ENCODE measurements around the gene ADRB1.
A peak's percentile ranks its signal among the peaks of the same experiment; 100 is the strongest.

Gene ADRB1

DNA sequence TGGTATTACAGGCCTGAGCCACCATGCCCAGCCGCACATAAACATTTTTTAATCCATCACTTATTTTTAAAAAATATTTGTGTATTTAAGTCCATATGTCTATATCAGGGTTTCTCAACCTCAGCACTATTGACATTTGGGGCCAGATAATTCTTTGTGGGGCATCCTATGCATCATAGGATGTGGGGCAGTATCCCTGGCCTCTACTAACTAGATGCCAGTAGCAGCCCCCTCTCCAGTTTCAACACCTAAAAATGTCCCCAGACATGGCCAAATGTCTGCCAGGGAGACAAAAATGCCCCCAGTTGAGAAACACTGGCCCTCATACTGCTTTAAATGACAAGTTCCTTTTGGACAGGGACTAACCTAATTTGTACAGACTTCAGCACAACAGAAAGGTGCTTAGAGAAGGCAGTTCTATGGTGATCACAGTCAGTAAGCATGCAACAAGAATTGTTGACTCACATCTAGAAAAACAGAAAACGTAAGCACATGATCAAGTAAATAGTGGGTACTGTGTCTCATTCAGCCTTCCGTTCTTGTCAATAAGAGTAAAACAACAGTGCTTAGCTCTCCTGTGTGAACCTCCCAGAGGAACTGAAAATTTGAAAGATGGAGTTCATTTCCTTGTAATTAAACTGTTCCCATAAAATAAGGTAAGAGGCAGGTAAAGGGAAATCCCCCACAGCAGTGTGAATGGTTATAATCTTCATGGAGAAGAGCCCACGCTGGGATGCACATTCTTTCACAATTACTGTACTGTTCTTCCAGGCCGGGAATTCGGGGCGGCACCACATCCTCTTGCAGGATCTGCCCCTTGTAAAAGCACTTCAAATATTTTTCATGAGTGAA is 17.3 kb upstream of the ADRB1 start:
- peak; percentile 60 for DNase-seq (ENCODE audit: low read depth, low spot score)

DNA sequence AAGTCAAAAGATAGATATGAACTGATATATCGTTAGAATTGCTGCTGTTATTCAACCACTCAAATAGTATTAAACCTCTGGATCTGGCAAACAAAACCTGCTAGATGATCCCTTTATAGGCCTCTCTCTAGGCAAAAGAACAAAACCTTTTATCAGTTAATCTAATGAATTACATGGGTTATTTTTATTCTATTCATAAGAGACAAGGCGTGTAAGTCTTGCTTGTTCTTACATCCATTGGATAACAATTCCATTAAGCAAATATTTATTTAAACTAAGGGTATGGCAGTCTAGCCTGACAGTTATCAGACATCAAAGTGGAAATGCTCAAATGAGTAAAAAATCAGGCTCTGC is 16.6 kb upstream of the ADRB1 start:
- no peak for DNase-seq (ENCODE audit: low read depth, low spot score)

DNA sequence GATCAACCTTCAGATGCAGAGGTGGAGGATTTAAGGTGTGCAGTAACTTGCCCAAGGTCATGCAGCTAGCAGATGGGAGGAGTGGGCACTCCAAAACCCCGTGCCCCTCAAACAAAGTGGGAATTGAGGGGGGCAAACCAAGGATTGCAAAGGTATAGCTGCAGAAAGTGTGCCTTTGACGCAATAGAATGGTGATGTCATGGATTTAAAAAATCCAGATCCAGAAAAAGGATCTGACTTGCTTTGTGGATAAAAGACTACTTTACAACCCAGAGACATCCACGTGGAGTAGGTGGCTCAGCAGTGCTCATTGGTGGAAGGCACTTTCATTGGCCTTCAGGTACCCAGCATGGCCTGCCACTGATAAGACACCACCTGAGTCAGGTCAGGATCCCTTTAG is 15.7 kb upstream of the ADRB1 start:
- DNase-seq (ENCODE audit: low read depth, low spot score) = no peak

DNA sequence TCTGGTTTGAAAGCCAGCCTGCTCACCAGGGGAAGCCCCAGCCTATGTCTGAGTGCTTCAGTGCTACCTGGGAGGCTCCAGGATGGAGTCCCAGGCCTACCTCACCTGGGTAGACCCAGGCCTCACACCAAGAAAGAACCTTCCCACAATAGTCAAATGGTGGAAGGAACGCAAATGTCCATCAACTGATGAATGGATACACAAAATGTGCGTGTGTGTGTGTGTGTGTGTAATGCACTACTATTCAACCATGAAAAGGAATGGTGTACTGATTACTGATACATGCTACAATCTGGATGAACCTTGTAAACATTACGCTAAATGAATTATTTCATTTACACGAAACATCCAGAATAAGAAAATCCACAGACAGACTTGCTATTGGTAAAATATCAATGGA is 15.2 kb upstream of the ADRB1 start:
- DNase-seq (ENCODE audit: low read depth, low spot score) = no peak

DNA sequence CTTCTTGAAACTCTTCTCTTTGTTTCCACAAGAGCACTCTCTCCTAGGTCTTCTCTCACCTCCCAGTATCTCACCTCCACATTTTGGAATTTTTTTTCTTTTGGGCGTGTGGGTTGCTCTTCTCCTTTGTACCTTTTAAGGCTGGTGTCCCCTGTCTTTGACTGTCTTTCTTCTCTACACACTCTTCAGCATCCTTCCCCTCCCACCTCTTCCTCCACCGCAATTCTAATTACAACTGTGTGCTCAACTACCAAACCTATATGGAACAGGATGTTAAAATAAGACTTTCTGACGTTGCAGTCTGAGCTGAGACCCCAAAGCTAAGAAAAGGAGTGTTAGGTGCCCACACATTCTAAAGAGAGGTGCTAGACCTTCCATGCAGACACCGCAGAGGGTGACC is 14.0 kb upstream of the ADRB1 start:
- DNase-seq (ENCODE audit: low read depth, low spot score) = no peak

DNA sequence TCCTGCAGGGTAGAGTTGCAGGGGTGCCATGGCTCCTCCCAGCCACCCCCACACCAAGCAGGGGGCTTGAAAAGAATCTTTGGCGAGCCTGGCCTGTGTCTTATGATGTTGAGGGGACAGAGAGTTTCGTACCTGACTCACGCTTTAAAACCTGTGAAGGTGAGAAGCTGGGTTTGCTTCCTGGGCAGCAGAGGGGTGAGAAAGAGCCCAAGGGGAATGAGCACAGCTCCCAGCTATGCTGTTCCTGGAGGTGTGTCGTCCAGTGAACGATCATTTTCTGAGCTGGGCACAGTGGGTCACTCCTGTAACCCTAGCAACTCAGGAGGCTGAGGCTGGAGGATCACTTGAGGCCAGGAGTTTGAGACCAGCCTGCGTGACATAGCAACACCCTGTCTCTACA is 13.5 kb upstream of the ADRB1 start:
- no peak for DNase-seq (ENCODE audit: low read depth, low spot score)

DNA sequence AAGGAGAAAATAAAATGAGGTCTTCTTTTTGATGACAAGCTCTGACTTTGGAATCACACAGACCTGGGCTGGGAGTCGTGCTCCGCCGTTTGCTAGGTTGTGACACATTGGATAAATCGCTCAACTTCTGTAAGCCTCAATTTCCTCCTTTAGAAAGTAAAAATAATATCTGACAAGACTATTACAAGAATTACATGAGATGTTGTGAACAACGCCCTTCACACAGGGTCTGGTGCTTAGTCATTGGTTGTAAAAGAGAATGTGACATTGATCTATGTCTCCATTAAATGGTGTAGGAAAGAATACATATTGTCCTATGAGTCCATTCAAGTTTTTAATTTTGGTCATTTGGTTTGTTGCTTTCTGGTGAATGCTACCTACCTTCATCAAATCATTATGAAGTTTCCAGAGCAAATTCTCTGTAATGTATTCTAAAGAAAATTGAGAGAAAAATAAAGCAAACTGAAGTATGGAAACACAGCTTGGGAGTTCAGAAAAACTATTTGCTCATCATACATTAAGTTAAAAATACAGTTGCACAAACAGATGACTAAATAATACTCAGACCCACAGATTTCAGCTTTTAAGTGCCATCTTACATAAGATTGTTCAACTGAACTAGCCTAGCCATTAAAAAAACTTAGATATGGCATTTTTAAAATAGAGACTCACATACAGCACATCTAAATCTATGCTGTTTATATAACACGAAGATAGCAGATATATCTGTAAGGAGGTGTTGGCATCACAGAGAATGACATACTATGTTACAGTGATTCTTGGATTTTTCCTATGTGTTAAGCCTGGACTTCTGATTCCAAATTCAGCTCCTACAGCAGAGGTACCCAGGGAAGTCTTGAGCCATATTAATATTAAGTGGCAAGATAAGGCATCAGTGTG is 12.3 kb upstream of the ADRB1 start:
- no peak for DNase-seq (ENCODE audit: low read depth, low spot score)

DNA sequence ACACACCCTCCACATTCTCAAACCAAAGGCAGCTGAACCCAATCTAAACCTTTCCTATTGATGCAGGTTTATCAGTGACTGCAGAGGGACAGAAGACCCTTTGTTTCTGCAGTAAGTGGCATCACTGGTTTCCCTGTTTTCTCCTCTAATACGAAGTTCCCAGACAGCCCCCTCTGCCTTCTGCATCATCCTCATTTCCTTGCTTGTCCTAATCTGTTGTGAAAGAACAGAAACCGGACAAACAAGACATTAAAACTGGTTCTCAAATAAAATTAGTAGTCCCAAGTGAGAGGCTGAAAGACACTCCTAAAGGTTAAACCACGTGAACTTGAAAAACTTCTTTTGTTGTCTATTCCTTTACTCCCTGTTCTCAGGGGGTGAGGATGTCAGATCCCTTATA is 10.1 kb upstream of the ADRB1 start:
- DNase-seq (ENCODE audit: low read depth, low spot score) = no peak

DNA sequence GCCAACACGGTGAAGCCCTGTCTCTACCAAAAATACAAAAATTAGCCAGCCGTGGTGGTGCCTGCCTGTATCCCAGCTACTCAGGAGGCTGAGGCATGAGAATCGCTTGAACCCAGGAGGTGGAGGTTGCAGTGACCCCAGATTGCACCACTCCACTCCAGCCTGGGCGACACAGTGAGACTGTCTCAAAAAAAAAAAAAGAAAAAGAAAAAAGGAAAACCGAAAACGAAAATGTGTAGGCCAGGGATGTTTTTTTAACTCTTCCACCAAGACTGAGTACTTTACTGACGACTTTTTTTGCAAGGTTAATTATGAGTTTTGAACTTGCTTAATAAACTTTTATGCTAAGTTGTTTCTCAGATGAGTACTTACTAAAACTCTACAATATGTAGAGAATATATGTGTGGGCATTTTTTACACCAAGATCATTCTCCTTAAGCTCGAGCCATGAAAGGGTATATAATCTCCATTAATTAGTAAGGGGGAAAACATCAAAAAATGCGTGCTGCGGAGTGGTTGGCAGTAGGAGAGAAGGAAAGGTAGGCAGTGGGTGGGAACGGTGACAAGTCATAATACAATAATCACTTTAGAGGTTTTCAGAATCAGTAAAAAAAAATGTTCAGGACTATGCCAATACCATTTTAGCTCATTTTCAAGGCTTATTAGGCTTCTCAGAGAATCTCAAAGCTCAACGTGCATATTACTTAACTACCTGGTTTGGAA is 8.6 kb upstream of the ADRB1 start:
- no peak for DNase-seq (ENCODE audit: low read depth, low spot score)

DNA sequence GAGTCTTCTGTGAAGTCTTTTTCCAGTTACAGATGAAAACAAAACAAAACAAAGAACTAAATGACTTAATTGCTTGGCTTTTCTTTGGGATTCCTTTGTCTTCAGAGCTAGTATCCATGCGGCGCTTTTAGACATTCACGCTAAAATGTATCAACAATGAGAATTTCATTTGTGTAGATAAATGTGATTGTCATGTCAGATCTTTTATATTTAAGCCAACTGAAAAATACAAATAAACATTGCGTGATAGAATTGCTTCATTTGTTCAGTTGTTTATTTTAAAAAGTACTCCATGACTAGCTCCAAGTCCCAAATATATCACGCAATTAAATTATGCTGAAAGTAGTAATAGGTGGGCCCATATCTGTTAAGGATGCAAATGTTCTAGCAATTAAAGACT is 7.9 kb upstream of the ADRB1 start:
- DNase-seq (ENCODE audit: low read depth, low spot score) = no peak

DNA sequence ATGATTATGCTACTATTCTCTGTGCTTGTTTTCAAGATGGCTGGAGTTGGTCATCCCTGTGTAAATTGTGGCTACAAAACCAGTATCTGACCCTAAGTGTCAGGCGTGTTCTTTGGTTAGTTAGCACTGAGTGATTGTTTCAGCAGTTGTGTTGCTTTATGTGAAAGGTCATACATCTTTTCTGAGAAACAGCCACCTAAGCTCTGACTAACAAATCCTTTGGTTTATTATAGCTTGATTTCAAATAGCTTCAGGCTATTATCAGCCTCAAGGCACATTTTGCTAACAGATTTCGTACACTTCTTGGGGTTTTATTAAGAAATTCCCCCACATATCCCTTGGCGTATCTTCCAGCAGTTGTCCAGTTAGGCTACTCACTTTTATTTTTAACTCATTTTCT is 4.8 kb upstream of the ADRB1 start:
- no peak for DNase-seq (ENCODE audit: low read depth, low spot score)

DNA sequence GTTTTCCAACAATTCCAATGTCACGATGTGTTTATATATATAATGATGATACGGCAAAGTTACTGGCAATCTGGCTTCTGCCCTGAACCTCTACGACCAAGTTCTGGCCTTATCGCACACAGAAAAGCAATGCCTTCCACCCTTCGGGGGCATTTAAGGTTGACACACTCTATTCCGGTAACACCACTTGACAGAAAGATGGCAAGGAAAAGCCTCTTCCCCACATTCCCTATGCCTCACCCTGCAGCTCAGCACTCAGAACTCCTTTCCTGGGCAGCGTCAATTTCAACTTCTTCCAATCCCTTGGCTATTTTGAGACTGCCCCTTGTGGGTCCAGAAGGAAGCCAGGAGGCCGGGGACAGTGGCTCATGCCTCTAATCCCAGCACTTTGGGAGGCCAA is 2.5 kb upstream of the ADRB1 start:
- no peak for DNase-seq (ENCODE audit: low read depth, low spot score)

DNA sequence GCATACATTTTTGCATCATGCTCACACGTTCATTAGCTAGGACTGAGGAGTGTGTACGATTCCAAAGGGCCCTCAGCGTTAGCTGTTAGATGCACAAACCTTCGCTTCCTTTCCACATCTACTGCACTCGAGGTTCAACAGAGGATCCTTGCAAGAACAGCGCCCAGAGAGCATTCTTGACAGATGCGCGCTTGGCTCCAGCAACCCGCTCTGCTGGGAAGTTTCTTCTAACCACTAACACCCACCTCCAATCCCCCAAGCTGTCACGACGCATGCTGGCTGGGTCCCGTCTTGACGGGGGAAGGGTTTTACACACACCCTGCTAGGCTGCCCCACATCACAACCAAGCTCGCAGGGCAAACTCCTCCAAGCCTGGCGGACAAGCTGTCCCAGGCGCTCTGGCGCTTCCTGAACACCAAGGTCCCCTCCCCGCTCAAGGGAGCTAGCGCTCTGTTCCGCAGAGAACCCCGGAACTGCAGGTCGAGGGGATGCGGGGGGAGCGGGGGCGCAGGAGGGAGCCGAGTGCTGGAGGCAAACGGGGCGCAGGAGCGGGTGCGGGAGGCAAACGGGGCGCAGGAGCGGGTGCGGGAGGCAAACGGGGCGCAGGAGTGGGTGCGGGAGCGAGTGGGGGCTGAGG is 653 bp upstream of the ADRB1 start:
- DNase-seq (ENCODE audit: low read depth, low spot score) = no peak

DNA sequence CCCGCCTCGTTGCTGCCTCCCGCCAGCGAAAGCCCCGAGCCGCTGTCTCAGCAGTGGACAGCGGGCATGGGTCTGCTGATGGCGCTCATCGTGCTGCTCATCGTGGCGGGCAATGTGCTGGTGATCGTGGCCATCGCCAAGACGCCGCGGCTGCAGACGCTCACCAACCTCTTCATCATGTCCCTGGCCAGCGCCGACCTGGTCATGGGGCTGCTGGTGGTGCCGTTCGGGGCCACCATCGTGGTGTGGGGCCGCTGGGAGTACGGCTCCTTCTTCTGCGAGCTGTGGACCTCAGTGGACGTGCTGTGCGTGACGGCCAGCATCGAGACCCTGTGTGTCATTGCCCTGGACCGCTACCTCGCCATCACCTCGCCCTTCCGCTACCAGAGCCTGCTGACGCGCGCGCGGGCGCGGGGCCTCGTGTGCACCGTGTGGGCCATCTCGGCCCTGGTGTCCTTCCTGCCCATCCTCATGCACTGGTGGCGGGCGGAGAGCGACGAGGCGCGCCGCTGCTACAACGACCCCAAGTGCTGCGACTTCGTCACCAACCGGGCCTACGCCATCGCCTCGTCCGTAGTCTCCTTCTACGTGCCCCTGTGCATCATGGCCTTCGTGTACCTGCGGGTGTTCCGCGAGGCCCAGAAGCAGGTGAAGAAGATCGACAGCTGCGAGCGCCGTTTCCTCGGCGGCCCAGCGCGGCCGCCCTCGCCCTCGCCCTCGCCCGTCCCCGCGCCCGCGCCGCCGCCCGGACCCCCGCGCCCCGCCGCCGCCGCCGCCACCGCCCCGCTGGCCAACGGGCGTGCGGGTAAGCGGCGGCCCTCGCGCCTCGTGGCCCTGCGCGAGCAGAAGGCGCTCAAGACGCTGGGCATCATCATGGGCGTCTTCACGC is 825 bp downstream of the ADRB1 start:
- no peak for DNase-seq (ENCODE audit: low read depth, low spot score)

DNA sequence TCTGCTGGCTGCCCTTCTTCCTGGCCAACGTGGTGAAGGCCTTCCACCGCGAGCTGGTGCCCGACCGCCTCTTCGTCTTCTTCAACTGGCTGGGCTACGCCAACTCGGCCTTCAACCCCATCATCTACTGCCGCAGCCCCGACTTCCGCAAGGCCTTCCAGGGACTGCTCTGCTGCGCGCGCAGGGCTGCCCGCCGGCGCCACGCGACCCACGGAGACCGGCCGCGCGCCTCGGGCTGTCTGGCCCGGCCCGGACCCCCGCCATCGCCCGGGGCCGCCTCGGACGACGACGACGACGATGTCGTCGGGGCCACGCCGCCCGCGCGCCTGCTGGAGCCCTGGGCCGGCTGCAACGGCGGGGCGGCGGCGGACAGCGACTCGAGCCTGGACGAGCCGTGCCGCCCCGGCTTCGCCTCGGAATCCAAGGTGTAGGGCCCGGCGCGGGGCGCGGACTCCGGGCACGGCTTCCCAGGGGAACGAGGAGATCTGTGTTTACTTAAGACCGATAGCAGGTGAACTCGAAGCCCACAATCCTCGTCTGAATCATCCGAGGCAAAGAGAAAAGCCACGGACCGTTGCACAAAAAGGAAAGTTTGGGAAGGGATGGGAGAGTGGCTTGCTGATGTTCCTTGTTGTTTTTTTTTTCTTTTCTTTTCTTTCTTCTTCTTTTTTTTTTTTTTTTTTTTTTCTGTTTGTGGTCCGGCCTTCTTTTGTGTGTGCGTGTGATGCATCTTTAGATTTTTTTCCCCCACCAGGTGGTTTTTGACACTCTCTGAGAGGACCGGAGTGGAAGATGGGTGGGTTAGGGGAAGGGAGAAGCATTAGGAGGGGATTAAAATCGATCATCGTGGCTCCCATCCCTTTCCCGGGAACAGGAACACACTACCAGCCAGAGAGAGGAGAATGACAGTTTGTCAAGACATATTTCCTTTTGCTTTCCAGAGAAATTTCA is 1.7 kb downstream of the ADRB1 start:
- DNase-seq (ENCODE audit: low read depth, low spot score) = no peak

DNA sequence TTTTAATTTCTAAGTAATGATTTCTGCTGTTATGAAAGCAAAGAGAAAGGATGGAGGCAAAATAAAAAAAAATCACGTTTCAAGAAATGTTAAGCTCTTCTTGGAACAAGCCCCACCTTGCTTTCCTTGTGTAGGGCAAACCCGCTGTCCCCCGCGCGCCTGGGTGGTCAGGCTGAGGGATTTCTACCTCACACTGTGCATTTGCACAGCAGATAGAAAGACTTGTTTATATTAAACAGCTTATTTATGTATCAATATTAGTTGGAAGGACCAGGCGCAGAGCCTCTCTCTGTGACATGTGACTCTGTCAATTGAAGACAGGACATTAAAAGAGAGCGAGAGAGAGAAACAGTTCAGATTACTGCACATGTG is 2.4 kb downstream of the ADRB1 start:
- no peak for DNase-seq (ENCODE audit: low read depth, low spot score)

DNA sequence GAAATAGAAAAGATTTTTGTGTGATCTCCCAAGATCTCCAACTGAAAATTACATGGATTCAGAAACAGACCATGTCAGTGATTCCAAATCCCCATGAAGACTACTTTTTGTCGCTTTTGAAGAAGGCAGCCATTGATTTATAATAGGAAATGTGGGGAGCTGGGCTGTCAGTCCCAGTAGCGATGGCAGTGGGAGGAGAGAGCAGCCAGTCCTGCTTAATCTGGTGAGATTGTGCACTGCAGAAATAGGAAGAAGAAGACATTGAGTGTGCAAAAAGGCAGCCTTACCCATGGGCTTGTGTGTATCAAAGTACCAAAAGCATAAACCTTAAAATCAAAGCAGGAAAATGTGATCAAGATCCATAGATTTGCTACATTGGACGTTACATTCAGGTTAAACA is 4.8 kb downstream of the ADRB1 start:
- no peak for DNase-seq (ENCODE audit: low read depth, low spot score)

DNA sequence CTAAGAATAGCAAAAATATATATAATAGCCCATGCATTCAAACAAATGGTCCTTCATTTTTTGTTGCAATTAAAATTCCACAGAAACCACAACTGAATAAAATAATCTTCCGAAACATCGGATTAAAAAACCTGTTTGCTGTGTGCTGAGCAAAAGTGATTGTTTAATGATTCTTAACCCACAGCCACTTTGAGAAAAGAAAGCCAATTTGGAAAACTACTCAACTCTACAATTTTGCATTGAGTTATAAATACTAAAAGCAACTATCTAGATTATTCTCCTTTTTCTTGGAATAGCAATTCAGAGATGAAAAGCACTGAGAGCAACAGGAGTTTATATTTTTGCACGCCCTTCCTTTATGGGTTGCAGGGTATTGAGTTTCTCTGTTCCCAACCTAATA is 8.0 kb downstream of the ADRB1 start:
- no peak for DNase-seq (ENCODE audit: low read depth, low spot score)

DNA sequence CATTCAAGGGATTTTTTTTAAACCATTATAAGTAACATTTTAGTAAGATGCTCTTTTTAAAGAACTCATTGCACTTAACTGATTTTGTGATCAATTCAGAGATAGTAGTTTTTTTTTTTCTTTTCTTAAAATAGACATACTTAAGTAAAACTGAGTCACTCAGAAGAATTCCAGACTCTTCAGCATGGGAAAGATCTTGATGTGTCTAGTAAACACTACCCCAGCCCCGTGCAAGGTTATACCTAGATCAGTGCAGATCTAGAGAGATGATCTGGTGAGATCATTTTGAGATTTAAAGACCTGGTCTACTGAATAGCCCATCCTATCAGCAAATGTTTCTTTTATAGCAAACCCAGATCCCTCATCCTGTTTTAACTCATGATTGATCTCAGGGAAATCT is 8.6 kb downstream of the ADRB1 start:
- no peak for DNase-seq (ENCODE audit: low read depth, low spot score)

DNA sequence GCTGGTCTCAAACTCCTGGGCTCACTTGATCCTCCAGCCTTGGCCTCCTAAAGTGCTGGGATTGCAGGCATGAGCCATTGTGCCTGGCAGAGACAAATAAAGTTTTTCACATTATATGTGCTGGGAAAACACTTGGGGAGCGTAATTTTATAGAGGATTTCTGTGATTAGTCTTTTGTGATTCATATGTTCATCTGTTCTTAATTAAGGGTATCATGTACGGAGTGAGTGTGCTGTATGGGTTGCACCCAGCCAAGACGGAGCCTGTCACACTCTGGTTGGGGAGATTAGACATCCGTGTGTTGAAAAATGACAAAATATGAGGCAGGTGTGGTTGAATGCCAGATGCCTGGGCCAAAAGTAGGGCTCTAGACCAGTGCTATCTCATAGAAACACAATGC is 10.3 kb downstream of the ADRB1 start:
- DNase-seq (ENCODE audit: low read depth, low spot score) = no peak
